Body of pancreas (tissue), 4 donors: ENCODE data around the gene HMGB1.

Experiments used
- POLR2A ChIP-seq, 3 donors: fragments of 450-650 bp; IDR thresholded peaks; one replicate each; pipeline ENCODE4 v1.6.1; 2016; ENCODE audit warnings: antibody characterized with exemption in 3 of 3, mild to moderate bottlenecking in 2 of 3
- TF ChIP-seq, protein P1 (sequence below), 7 experiments: fragments of 450-650 bp in 4 of 7; fragments of 200-600 bp in 3 of 7; sonication (generic) in 3 of 7; IDR thresholded peaks; one replicate each; pipeline ENCODE4 v1.5.1; 2016 to 2019; ENCODE audit warnings: antibody characterized with exemption in 7 of 7

- TF ChIP-seq, protein P1, sequence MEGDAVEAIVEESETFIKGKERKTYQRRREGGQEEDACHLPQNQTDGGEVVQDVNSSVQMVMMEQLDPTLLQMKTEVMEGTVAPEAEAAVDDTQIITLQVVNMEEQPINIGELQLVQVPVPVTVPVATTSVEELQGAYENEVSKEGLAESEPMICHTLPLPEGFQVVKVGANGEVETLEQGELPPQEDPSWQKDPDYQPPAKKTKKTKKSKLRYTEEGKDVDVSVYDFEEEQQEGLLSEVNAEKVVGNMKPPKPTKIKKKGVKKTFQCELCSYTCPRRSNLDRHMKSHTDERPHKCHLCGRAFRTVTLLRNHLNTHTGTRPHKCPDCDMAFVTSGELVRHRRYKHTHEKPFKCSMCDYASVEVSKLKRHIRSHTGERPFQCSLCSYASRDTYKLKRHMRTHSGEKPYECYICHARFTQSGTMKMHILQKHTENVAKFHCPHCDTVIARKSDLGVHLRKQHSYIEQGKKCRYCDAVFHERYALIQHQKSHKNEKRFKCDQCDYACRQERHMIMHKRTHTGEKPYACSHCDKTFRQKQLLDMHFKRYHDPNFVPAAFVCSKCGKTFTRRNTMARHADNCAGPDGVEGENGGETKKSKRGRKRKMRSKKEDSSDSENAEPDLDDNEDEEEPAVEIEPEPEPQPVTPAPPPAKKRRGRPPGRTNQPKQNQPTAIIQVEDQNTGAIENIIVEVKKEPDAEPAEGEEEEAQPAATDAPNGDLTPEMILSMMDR (IDR thresholded peaks at IDR 0.05), result no peak
- TF ChIP-seq POLR2A (IDR thresholded peaks at IDR 0.05), result no peak
Observed at GRCh38 chr13:30443957-30444404, 21.8 kb downstream of the HMGB1 start.
